ENCODE data around the gene ACE.

GRCh38 chr17:63447471-63448009, 29.3 kb upstream of the ACE start:
- TF ChIP-seq CTCF (IDR thresholded peaks at IDR 0.05) (no peak), EP300 (IDR thresholded peaks at IDR 0.05) (no peak)
